GM19025 (cell line): ENCODE results near the gene STX1B.

ENCODE experiments used
- ATAC-seq: cut with Tn5 transposase; IDR thresholded peaks from one replicate; pipeline ENCODE4 v1.9.1; 2021; ENCODE audit warnings: mild to moderate bottlenecking, low read depth, moderate library complexity; ENCODE audit not compliant: unreplicated experiment

STX1B gene

GRCh38 chr16:30980434-30980833 is 30.0 kb downstream of the STX1B start:
- ATAC-seq: no peak

GRCh38 chr16:30980023-30980371 is 30.4 kb downstream of the STX1B start:
- no peak for ATAC-seq

GRCh38 chr16:30979170-30980022 is 31.0 kb downstream of the STX1B start:
- ATAC-seq: no peak

GRCh38 chr16:30977502-30977901 is 32.9 kb downstream of the STX1B start:
- ATAC-seq: no peak

- no peak for ATAC-seq
These were observed 34.0 kb downstream of the STX1B start for GRCh38 chr16:30976486-30976885.

GRCh38 chr16:30974348-30974747 is 36.1 kb downstream of the STX1B start:
- ATAC-seq: no peak

- ATAC-seq: no peak
These were observed 37.6 kb downstream of the STX1B start for GRCh38 chr16:30972872-30973271.

GRCh38 chr16:30971298-30971697 is 39.1 kb downstream of the STX1B start:
- ATAC-seq: no peak

- no peak for ATAC-seq
These were observed 41.1 kb downstream of the STX1B start for GRCh38 chr16:30969246-30969842.

GRCh38 chr16:30967795-30968194 is 42.6 kb downstream of the STX1B start:
- no peak for ATAC-seq

GRCh38 chr16:30966033-30966619 is 44.3 kb downstream of the STX1B start:
- ATAC-seq: no peak

- ATAC-seq: no peak
These were observed 45.0 kb downstream of the STX1B start for GRCh38 chr16:30965436-30965835.

- ATAC-seq: no peak
These were observed 45.7 kb downstream of the STX1B start for GRCh38 chr16:30964574-30965226.

- no peak for ATAC-seq
These were observed 46.4 kb downstream of the STX1B start for GRCh38 chr16:30963925-30964511.

- ATAC-seq: no peak
These were observed 49.1 kb downstream of the STX1B start for GRCh38 chr16:30961384-30961783.

GRCh38 chr16:30958175-30959079 is 52.0 kb downstream of the STX1B start:
- ATAC-seq: peak; percentile 24

- ATAC-seq: peak; percentile 66
These were observed 52.8 kb downstream of the STX1B start, which contains the start of gene SETD1A for GRCh38 chr16:30957456-30958174. Gene SETD1A, plus strand, starts transcription at chr16:30957754. Its CDS starts 978 bp downstream, at chr16:30958732.

GRCh38 chr16:30956601-30957455 is 53.6 kb downstream of the STX1B start:
- peak; percentile 35 for ATAC-seq
